ENCODE data around the gene TMED6. TPM values are rescaled to one million over a fixed set of nuclear protein-coding genes. Genes with fewer than 3 reads are reported as not detected.

The TMED6 gene
- total and polyA plus RNA-seq, 2 of the 8 experiments (the other 6 are each of a cell fraction or from before 2014, with no cell fraction given), result not detected

DNA sequence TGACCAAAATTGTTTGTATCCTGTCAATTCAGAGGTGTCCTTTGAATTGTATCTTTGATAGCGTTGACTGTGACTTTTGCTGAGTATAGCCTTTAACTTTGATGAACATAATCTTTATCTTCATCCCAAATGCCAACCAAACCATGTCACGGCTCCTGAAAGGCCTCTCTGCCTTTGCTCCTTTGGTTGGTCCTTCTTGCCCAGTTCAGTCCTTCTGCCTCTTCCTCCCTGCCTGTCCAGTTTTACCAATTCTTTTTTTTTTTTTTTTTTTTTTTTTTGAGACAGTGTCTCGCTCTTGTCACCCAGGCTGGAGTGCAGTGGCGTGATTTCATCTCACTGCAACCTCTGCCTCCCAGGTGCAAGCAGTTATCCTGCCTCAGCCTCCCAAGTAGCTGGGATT lies 53.3 kb downstream of the TMED6 start:
- Histone ChIP-seq H3K4me1 (replicated peaks in 1 of 4; ENCODE audit: control insufficient read depth in 3 of 4, insufficient read depth in 4 of 4, low read length in 3 of 4) (no peaks in the 10 kb centered on the region), H3K27ac (ENCODE audit: low read depth, low read length) (no peak overlapping the region), H3K18ac (ENCODE audit: extremely low read depth, low read length) (no peak overlapping the region), H3K27me3 (replicated peaks in 1 of 4; ENCODE audit: control insufficient read depth in 3 of 4, extremely low read depth in 1 of 4, insufficient read depth in 3 of 4, low read length in 3 of 4) (no peaks in the 10 kb centered on the region), H4K5ac (ENCODE audit: insufficient read length, low read depth, low read length) (no peak overlapping the region), H3K4me3 (ENCODE audit: extremely low read depth in 1 of 4, insufficient read depth in 2 of 4, low read depth in 3 of 4, low read length in 4 of 4) (no peak overlapping the region), H2BK12ac (ENCODE audit: low read depth, low read length) (no peak overlapping the region), H3K4me2 (ENCODE audit: insufficient read depth in 1 of 2, low read depth in 2 of 2, low read length in 2 of 2) (no peak overlapping the region), H2BK120ac (replicated peaks; ENCODE audit: low read depth, low read length) (no peak overlapping the region), H2BK15ac (ENCODE audit: low read length) (no peak overlapping the region), H3K36me3 (ENCODE audit: control insufficient read depth in 2 of 4, insufficient read depth in 4 of 4, low read length in 3 of 4) (peaks cover 0 to 15% (median 6%) of the 10 kb centered on the region in 4 experiments; a peak in 4 of 8 replicates), H2BK20ac (ENCODE audit: low read length) (no peak overlapping the region), H4K8ac (ENCODE audit: extremely low read depth, insufficient read depth, low read length) (no peak overlapping the region), H3K79me2 (ENCODE audit: control insufficient read depth in 1 of 2, insufficient read depth in 2 of 2, low read length in 2 of 2) (no peaks in the 10 kb centered on the region), H2AK5ac (ENCODE audit: low read depth, low read length) (no peak overlapping the region), H3K9ac (replicated peaks in 1 of 4; ENCODE audit: extremely low read depth in 1 of 4, low read depth in 3 of 4, low read length in 3 of 4) (no peak overlapping the region), H3K23ac (ENCODE audit: insufficient read length) (no peak overlapping the region), H3K14ac (ENCODE audit: insufficient read length) (no peak overlapping the region), H4K91ac (replicated peaks; ENCODE audit: insufficient read length, low read length) (no peak overlapping the region), H3K4ac (replicated peaks; ENCODE audit: insufficient read length, low read depth, low read length) (no peak overlapping the region), H3K56ac (replicated peaks; ENCODE audit: insufficient read length, low read depth, low read length) (no peak overlapping the region), H2BK5ac (ENCODE audit: low read depth, low read length) (no peak overlapping the region), H2AFZ (ENCODE audit: low read length) (no peak overlapping the region), H3K23me2 (ENCODE audit: low read depth, low read length) (no peaks in the 10 kb centered on the region), H3K9me3 (ENCODE audit: insufficient read depth in 2 of 2, low read depth in 1 of 2, low read length in 1 of 2) (no peaks in the 10 kb centered on the region), H3K79me1 (ENCODE audit: low read depth, low read length) (no peaks in the 10 kb centered on the region), H4K20me1 (replicated peaks in 1 of 2; ENCODE audit: control insufficient read depth in 1 of 2, insufficient read depth in 2 of 2, low read length in 2 of 2) (no peaks in the 10 kb centered on the region)
- WGBS, 2 experiments (ENCODE audit: extremely low coverage in 1 of 2, insufficient coverage in 1 of 2, insufficient read length in 1 of 2, insufficient replicate concordance in 2 of 2, low coverage in 1 of 2, low lambda C conversion rate in 2 of 2, missing lambda C conversion rate in 1 of 2), result 100% methylated on average over 2 of the region's 4 CpGs; no CpG with 5 or more reads in 1 of the 2 experiments
- DNase-seq (ENCODE audit: low read depth in 1 of 2, low spot score in 2 of 2) (no peak), FAIRE-seq (no peak)
- POLR2A ChIA-PET (ENCODE audit: partially characterized antibody), result no interaction called here
- TF ChIP-seq GTF2F1 (IDR thresholded peaks at IDR 0.05; ENCODE audit: borderline replicate concordance, low read depth, low read length), result no peak
- TF ChIP-seq, protein P1, sequence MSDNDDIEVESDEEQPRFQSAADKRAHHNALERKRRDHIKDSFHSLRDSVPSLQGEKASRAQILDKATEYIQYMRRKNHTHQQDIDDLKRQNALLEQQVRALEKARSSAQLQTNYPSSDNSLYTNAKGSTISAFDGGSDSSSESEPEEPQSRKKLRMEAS (IDR thresholded peaks at IDR 0.05), result no peak
- TF ChIP-seq GABPA (IDR thresholded peaks at IDR 0.05; ENCODE audit: borderline replicate concordance, insufficient read depth, low read length), result no peak
- TF ChIP-seq, protein P2, sequence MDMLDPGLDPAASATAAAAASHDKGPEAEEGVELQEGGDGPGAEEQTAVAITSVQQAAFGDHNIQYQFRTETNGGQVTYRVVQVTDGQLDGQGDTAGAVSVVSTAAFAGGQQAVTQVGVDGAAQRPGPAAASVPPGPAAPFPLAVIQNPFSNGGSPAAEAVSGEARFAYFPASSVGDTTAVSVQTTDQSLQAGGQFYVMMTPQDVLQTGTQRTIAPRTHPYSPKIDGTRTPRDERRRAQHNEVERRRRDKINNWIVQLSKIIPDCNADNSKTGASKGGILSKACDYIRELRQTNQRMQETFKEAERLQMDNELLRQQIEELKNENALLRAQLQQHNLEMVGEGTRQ (IDR thresholded peaks at IDR 0.05; ENCODE audit: low read length), result no peak
- TF ChIP-seq EZH2 (IDR thresholded peaks at IDR 0.05; ENCODE audit: low read depth, low read length, severe bottlenecking), result no peak
- TF ChIP-seq FOSL1 (IDR thresholded peaks at IDR 0.05; ENCODE audit: insufficient read depth, low read depth, low read length), result no peak
- TF ChIP-seq SP1 (IDR thresholded peaks at IDR 0.05; ENCODE audit: low read depth, low read length), result no peak
- no peak for TF ChIP-seq EGR1 (IDR thresholded peaks at IDR 0.05; ENCODE audit: borderline replicate concordance, low read depth, low read length)
- CTCF ChIA-PET (ENCODE audit: partially characterized antibody), result no interaction called here
